ENCODE data around the gene HOXB3.

The HOXB3 gene

GRCh38 chr17:48636177-48637018, 46.4 kb upstream of the HOXB3 start:
- Histone ChIP-seq H3K9ac (ENCODE audit: low read length) (no peak overlapping the region), H4K20me1 (ENCODE audit: insufficient read depth, low read length) (no peaks in the 10 kb centered on the region), H3K9me3 (ENCODE audit: low read length) (no peaks in the 10 kb centered on the region), H3K27ac (ENCODE audit: low read depth, low read length, poor library complexity, severe bottlenecking) (no peak overlapping the region), H3K4me1 (ENCODE audit: insufficient read depth, low read length, severe bottlenecking) (no peaks in the 10 kb centered on the region), H3K36me3 (ENCODE audit: insufficient read depth, low read length) (no peaks in the 10 kb centered on the region), H3F3A (ENCODE audit: insufficient read depth, low read length) (no peaks in the 10 kb centered on the region), H3K27me3 (ENCODE audit: insufficient read depth, low read length) (peaks cover 6% of the 10 kb centered on the region; the same call in 1 of the 2 replicates), H3K79me2 (ENCODE audit: insufficient read depth, low read length) (no peaks in the 10 kb centered on the region), H2AFZ (ENCODE audit: low read length) (no peak overlapping the region), H3K9me2 (ENCODE audit: low read depth, low read length) (no peaks in the 10 kb centered on the region), H3K4me3 (ENCODE audit: low read depth, low read length, poor library complexity, severe bottlenecking) (no peak overlapping the region), H3K4me2 (ENCODE audit: low read length) (no peak overlapping the region)
- TF ChIP-seq CTCF (IDR thresholded peaks at IDR 0.05; ENCODE audit: low read length) (peak; percentile 59), EZH2 (IDR thresholded peaks at IDR 0.05; ENCODE audit: borderline replicate concordance, low read length) (no peak)

- TF ChIP-seq EZH2 (IDR thresholded peaks at IDR 0.05; ENCODE audit: borderline replicate concordance, low read length) = no peak
- TF ChIP-seq CTCF (IDR thresholded peaks at IDR 0.05; ENCODE audit: low read length) = no peak
- H3K4me1 ChIP-seq (ENCODE audit: insufficient read depth, low read length, severe bottlenecking) = no peaks in the 10 kb centered on the region
- H3K27me3 ChIP-seq (ENCODE audit: insufficient read depth, low read length) = peaks cover 6% of the 10 kb centered on the region; the same call in 1 of the 2 replicates
- H2AFZ ChIP-seq (ENCODE audit: low read length) = no peak overlapping the region
- no peaks in the 10 kb centered on the region for H3K36me3 ChIP-seq (ENCODE audit: insufficient read depth, low read length)
- no peaks in the 10 kb centered on the region for H3K79me2 ChIP-seq (ENCODE audit: insufficient read depth, low read length)
- H3K9ac ChIP-seq (ENCODE audit: low read length) = no peak overlapping the region
- H3K27ac ChIP-seq (ENCODE audit: low read depth, low read length, poor library complexity, severe bottlenecking) = no peak overlapping the region
- H3K9me2 ChIP-seq (ENCODE audit: low read depth, low read length) = no peaks in the 10 kb centered on the region
- no peaks in the 10 kb centered on the region for H4K20me1 ChIP-seq (ENCODE audit: insufficient read depth, low read length)
- H3F3A ChIP-seq (ENCODE audit: insufficient read depth, low read length) = no peaks in the 10 kb centered on the region
- H3K4me3 ChIP-seq (ENCODE audit: low read depth, low read length, poor library complexity, severe bottlenecking) = no peak overlapping the region
- H3K4me2 ChIP-seq (ENCODE audit: low read length) = no peak overlapping the region
- no peaks in the 10 kb centered on the region for H3K9me3 ChIP-seq (ENCODE audit: low read length)
These were observed 44.6 kb upstream of the HOXB3 start for GRCh38 chr17:48634493-48635208.

- peaks cover 6% of the 10 kb centered on the region; the same call in 1 of the 2 replicates for H3K27me3 ChIP-seq (ENCODE audit: insufficient read depth, low read length)
- H2AFZ ChIP-seq (ENCODE audit: low read length) = no peak overlapping the region
- H3K4me3 ChIP-seq (ENCODE audit: low read depth, low read length, poor library complexity, severe bottlenecking) = no peak overlapping the region
- no peaks in the 10 kb centered on the region for H4K20me1 ChIP-seq (ENCODE audit: insufficient read depth, low read length)
- no peaks in the 10 kb centered on the region for H3F3A ChIP-seq (ENCODE audit: insufficient read depth, low read length)
- H3K4me2 ChIP-seq (ENCODE audit: low read length) = no peak overlapping the region
- H3K36me3 ChIP-seq (ENCODE audit: insufficient read depth, low read length) = no peaks in the 10 kb centered on the region
- H3K4me1 ChIP-seq (ENCODE audit: insufficient read depth, low read length, severe bottlenecking) = no peaks in the 10 kb centered on the region
- no peaks in the 10 kb centered on the region for H3K9me2 ChIP-seq (ENCODE audit: low read depth, low read length)
- TF ChIP-seq EZH2 (IDR thresholded peaks at IDR 0.05; ENCODE audit: borderline replicate concordance, low read length) (no peak), CTCF (IDR thresholded peaks at IDR 0.05; ENCODE audit: low read length) (no peak)
- H3K27ac ChIP-seq (ENCODE audit: low read depth, low read length, poor library complexity, severe bottlenecking) = no peak overlapping the region
- no peaks in the 10 kb centered on the region for H3K9me3 ChIP-seq (ENCODE audit: low read length)
- no peaks in the 10 kb centered on the region for H3K79me2 ChIP-seq (ENCODE audit: insufficient read depth, low read length)
- H3K9ac ChIP-seq (ENCODE audit: low read length) = no peak overlapping the region
These were observed 43.2 kb upstream of the HOXB3 start for GRCh38 chr17:48633266-48633677.
